Panc1 (cell line): ENCODE data around the gene ASB7.
A peak's percentile ranks its signal among the peaks of the same experiment; 100 is the strongest.

Experiments
- CTCF ChIP-seq: fragments of 450-650 bp; IDR thresholded peaks from 2 replicates; pipeline ENCODE4 v1.5.1; 2017; ENCODE audit warnings: mild to moderate bottlenecking
- POLR2AphosphoS5 ChIP-seq: IDR thresholded peaks from 2 replicates; pipeline ENCODE4 v1.6.1; 2012; ENCODE audit warnings: mild to moderate bottlenecking, low read depth, low read length, moderate library complexity

DNA sequence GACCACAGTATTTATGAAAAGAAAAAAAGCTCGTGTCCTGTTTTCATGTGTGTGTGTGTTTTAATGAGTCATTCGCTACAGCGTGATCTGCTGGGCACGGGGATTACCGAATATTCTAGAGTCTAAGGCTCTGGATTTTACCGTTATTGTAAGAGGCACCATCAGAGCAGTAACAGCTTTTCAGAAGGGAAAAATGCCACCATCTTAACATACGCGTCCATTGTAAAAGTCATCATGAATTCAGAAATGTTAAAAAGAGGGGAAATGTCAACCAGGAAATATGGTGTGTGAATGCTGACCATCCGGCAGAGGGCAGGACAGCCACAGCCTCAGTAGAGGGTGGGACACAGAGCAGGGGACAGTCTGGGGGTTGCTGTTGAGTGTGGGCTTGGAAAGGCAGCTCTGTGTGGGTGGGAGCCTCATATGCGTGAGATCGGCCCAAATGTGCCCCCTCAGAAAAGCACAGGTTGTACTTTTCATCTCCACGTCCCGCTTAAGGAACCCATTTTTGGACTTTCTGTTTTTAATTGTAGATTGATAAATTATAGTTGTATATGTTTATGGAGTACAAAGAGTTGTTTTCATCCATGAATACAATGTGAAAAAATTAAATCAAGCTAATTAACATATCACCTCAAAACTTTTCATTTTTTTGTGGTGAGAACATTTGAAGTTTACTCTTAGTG lies 69.6 kb downstream of the ASB7 start:
- peak; percentile 90 for TF ChIP-seq CTCF
- TF ChIP-seq POLR2AphosphoS5: no peak
